HFF-Myc (cell line): ENCODE data around the gene STARD5.

Experiments
- DNase-seq: peaks from one replicate; pipeline ENCODE4 v3.0.0-alpha.2; 2011; ENCODE audit warnings: low read depth; ENCODE audit errors: extremely low read depth
- H3K4me3 ChIP-seq: replicated peaks from 2 replicates; pipeline ENCODE4 v1.5.1; 2011; ENCODE audit warnings: low read depth, mild to moderate bottlenecking, control low read depth, low read length
- CTCF ChIP-seq: IDR thresholded peaks from 2 replicates; pipeline ENCODE4 v1.5.1; 2012; ENCODE audit warnings: mild to moderate bottlenecking, low read depth, low read length, control low read depth; ENCODE audit errors: missing control alignments

Gene STARD5

GRCh38 chr15:81295486-81296121, 28.3 kb downstream of the STARD5 start:
- TF ChIP-seq CTCF: no peak
- no peak overlapping the region for H3K4me3 ChIP-seq
- no peak for DNase-seq

- H3K4me3 ChIP-seq: no peak overlapping the region
- no peak for DNase-seq
- peak; percentile 20 for TF ChIP-seq CTCF
These were observed 29.4 kb downstream of the STARD5 start for GRCh38 chr15:81294516-81294880.

GRCh38 chr15:81293728-81294515, 30.0 kb downstream of the STARD5 start:
- no peak overlapping the region for H3K4me3 ChIP-seq
- TF ChIP-seq CTCF: no peak
- DNase-seq: no peak

GRCh38 chr15:81292523-81293001, 31.4 kb downstream of the STARD5 start:
- no peak overlapping the region for H3K4me3 ChIP-seq
- TF ChIP-seq CTCF: no peak
- no peak for DNase-seq

- TF ChIP-seq CTCF: no peak
- no peak overlapping the region for H3K4me3 ChIP-seq
- DNase-seq: no peak
These were observed 31.9 kb downstream of the STARD5 start for GRCh38 chr15:81291916-81292522.

- no peak for TF ChIP-seq CTCF
- H3K4me3 ChIP-seq: no peak overlapping the region
- DNase-seq: no peak
These were observed 34.0 kb downstream of the STARD5 start for GRCh38 chr15:81289910-81290309.
